ENCODE measurements around the gene FUT9.

FUT9 gene

GRCh38 chr6:96213784-96214183 lies 198.0 kb downstream of the FUT9 start:
- TF ChIP-seq, protein P1, sequence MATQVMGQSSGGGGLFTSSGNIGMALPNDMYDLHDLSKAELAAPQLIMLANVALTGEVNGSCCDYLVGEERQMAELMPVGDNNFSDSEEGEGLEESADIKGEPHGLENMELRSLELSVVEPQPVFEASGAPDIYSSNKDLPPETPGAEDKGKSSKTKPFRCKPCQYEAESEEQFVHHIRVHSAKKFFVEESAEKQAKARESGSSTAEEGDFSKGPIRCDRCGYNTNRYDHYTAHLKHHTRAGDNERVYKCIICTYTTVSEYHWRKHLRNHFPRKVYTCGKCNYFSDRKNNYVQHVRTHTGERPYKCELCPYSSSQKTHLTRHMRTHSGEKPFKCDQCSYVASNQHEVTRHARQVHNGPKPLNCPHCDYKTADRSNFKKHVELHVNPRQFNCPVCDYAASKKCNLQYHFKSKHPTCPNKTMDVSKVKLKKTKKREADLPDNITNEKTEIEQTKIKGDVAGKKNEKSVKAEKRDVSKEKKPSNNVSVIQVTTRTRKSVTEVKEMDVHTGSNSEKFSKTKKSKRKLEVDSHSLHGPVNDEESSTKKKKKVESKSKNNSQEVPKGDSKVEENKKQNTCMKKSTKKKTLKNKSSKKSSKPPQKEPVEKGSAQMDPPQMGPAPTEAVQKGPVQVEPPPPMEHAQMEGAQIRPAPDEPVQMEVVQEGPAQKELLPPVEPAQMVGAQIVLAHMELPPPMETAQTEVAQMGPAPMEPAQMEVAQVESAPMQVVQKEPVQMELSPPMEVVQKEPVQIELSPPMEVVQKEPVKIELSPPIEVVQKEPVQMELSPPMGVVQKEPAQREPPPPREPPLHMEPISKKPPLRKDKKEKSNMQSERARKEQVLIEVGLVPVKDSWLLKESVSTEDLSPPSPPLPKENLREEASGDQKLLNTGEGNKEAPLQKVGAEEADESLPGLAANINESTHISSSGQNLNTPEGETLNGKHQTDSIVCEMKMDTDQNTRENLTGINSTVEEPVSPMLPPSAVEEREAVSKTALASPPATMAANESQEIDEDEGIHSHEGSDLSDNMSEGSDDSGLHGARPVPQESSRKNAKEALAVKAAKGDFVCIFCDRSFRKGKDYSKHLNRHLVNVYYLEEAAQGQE (IDR thresholded peaks at IDR 0.05; ENCODE audit: low read depth): no peak
- no peak for TF ChIP-seq EGR1 (IDR thresholded peaks at IDR 0.05)
- TF ChIP-seq TAF1 (IDR thresholded peaks at IDR 0.05; ENCODE audit: low read depth): no peak
- TF ChIP-seq TCF12 (IDR thresholded peaks at IDR 0.05; ENCODE audit: low read depth): no peak
- TF ChIP-seq, protein P2, sequence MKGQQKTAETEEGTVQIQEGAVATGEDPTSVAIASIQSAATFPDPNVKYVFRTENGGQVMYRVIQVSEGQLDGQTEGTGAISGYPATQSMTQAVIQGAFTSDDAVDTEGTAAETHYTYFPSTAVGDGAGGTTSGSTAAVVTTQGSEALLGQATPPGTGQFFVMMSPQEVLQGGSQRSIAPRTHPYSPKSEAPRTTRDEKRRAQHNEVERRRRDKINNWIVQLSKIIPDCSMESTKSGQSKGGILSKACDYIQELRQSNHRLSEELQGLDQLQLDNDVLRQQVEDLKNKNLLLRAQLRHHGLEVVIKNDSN (IDR thresholded peaks at IDR 0.05): no peak
- TF ChIP-seq TEAD4 (IDR thresholded peaks at IDR 0.05): no peak
- TF ChIP-seq FOXM1 (IDR thresholded peaks at IDR 0.05; ENCODE audit: borderline replicate concordance, low read depth): no peak
- TF ChIP-seq ZBTB7A (IDR thresholded peaks at IDR 0.05; ENCODE audit: low read depth): no peak
- no peak for TF ChIP-seq RAD21 (IDR thresholded peaks at IDR 0.05; ENCODE audit: low read depth)
- TF ChIP-seq EP300 (IDR thresholded peaks at IDR 0.05; ENCODE audit: borderline replicate concordance): no peak
- TF ChIP-seq NFIC (IDR thresholded peaks at IDR 0.05): no peak
- no peak for TF ChIP-seq CEBPB (IDR thresholded peaks at IDR 0.05)
- TF ChIP-seq YY1 (IDR thresholded peaks at IDR 0.05; ENCODE audit: low read depth): no peak
- TF ChIP-seq MAX (IDR thresholded peaks at IDR 0.05): no peak
- TF ChIP-seq CREB1 (IDR thresholded peaks at IDR 0.05; ENCODE audit: low read depth): no peak

DNA sequence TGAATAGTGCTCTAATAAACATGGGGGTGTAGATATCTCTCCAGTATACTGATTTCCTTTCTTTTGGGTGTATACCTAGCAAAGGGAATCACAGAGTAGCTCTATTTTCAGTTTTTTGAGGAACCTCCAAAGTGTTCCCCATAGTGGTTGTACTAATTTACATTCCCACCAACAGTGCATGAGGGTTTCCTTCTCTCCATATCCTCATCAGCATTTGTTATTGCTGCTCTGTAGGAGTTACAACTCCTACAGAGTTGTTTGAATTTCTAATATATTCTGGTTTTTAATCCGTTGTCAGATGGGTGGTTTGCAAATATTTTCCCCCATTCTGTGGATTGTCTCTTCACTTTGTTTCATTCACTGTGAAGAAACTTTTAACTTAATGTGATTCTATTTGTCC lies 207.9 kb downstream of the FUT9 start:
- TF ChIP-seq YY1 (IDR thresholded peaks at IDR 0.05; ENCODE audit: low read depth) (no peak), EP300 (IDR thresholded peaks at IDR 0.05; ENCODE audit: borderline replicate concordance) (no peak), FOXM1 (IDR thresholded peaks at IDR 0.05; ENCODE audit: borderline replicate concordance, low read depth) (no peak), ZBTB7A (IDR thresholded peaks at IDR 0.05; ENCODE audit: low read depth) (no peak), RAD21 (IDR thresholded peaks at IDR 0.05; ENCODE audit: low read depth) (no peak), MAX (IDR thresholded peaks at IDR 0.05) (no peak), CEBPB (IDR thresholded peaks at IDR 0.05) (no peak), TAF1 (IDR thresholded peaks at IDR 0.05; ENCODE audit: low read depth) (no peak), CREB1 (IDR thresholded peaks at IDR 0.05; ENCODE audit: low read depth) (no peak), EGR1 (IDR thresholded peaks at IDR 0.05) (no peak), NFIC (IDR thresholded peaks at IDR 0.05) (no peak), TEAD4 (IDR thresholded peaks at IDR 0.05) (no peak), TCF12 (IDR thresholded peaks at IDR 0.05; ENCODE audit: low read depth) (no peak)
- TF ChIP-seq, protein P1 (IDR thresholded peaks at IDR 0.05; ENCODE audit: low read depth): no peak
- TF ChIP-seq, protein P2 (IDR thresholded peaks at IDR 0.05): no peak

DNA sequence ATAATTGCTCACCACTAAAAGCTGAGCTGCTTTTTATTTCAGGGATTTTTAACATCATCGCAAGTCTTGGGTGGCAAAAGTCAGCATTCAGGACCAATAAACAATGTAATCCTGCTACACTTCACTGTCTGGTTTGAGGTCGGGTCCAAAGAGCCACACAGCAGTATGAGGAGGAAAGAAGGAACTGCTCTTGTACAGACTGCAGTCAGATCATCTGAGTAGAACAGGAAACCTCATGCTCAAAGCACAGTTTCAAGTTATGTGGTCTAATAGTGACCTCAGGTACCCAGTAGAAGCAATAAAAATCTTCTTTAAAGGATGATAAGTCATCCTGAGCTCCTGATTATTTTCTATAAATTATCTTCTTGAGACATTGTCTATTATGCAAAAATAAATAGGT lies 211.4 kb downstream of the FUT9 start:
- TF ChIP-seq RAD21 (IDR thresholded peaks at IDR 0.05; ENCODE audit: low read depth) (no peak), CREB1 (IDR thresholded peaks at IDR 0.05; ENCODE audit: low read depth) (no peak)

GRCh38 chr6:96234444-96234843 lies 218.7 kb downstream of the FUT9 start:
- no peak for TF ChIP-seq FOXM1 (IDR thresholded peaks at IDR 0.05; ENCODE audit: borderline replicate concordance, low read depth)
- no peak for TF ChIP-seq MAX (IDR thresholded peaks at IDR 0.05)
- TF ChIP-seq, protein P2 (IDR thresholded peaks at IDR 0.05): no peak

GRCh38 chr6:96235927-96236326 lies 220.2 kb downstream of the FUT9 start:
- TF ChIP-seq MAX (IDR thresholded peaks at IDR 0.05) (no peak), YY1 (IDR thresholded peaks at IDR 0.05; ENCODE audit: low read depth) (no peak), TAF1 (IDR thresholded peaks at IDR 0.05; ENCODE audit: low read depth) (no peak), CEBPB (IDR thresholded peaks at IDR 0.05) (no peak)

GRCh38 chr6:96236471-96236870 lies 220.7 kb downstream of the FUT9 start:
- TF ChIP-seq TAF1 (IDR thresholded peaks at IDR 0.05; ENCODE audit: low read depth): no peak
- TF ChIP-seq NFIC (IDR thresholded peaks at IDR 0.05): no peak
- TF ChIP-seq ZBTB7A (IDR thresholded peaks at IDR 0.05; ENCODE audit: low read depth): no peak
- no peak for TF ChIP-seq MAX (IDR thresholded peaks at IDR 0.05)
- TF ChIP-seq FOXM1 (IDR thresholded peaks at IDR 0.05; ENCODE audit: borderline replicate concordance, low read depth): no peak
